SKM-1 (cell line): ENCODE measurements around the gene ZFYVE9.
"Not testable (repeated sequence)": the region's sequence is repeated elsewhere in the genome, so short reads cannot be mapped to it uniquely, and the experiment has no call there.

Experiments used
- DNase-seq: peaks from one replicate; lab custom pipeline; 2025; ENCODE audit not compliant: unreplicated experiment; lab: John Stamatoyannopoulos, UW

The ZFYVE9 gene

GRCh38 chr1:52150946-52151345 is 9.1 kb downstream of the ZFYVE9 start:
- DNase-seq, result no peak

DNA sequence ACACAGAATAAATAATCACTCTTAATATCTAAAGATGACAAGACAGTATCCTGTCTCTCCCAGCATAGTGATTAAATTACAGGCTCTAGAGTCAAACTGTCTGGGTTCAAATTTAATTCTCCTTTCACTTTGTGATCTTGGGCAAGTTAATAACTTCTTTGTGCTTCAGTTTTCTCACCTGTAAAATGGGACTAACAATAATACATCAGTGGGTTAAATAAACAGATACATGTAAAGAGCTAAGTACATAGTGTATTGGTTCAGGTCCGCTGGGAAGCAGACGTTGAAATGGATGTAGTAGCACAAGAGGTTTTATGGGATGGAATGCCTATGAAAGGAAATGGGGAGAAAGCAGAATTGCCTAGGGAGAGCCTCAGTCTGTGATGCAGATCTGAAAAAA is 10.7 kb downstream of the ZFYVE9 start:
- DNase-seq, result no peak

GRCh38 chr1:52153010-52153409 is 11.1 kb downstream of the ZFYVE9 start:
- DNase-seq, result no peak

DNA sequence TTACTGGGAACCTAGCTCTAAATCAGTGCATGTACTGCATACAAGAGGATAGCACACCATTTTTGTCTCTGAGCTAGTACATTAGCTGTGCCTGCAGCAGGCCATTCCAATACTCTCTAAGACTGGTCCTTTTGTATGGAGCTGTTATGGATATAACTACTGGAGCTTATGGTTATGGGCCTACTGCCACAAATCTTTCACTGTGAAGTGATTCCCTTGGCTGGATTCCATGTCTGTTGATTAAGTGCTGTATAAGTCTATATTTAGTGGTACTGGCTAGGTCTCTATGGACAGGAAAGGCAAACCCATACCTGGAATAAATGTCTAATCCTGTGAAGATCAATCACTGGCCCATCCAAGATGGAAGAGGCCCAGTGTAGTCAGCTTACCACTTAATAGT is 12.0 kb downstream of the ZFYVE9 start:
- no peak for DNase-seq

GRCh38 chr1:52156460-52156859 is 14.6 kb downstream of the ZFYVE9 start:
- no peak for DNase-seq

DNA sequence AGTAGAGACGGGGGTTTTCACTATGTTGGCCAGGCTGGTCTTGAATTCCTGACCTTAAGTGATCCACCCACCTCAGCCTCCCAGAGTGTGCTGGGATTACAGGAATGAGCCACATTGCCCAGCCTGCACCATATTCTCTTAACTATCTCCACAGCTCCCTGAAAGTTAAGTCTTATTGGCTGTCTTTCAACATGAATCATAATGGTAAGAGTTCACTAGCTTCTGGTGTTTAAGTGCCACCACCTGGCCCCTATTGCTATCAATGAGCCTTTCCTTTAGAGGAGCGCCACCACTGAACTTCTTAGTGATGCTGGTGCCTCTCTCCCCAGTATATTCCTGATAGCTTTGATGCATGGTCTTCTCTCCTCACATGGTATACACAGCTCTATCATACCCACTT is 15.7 kb downstream of the ZFYVE9 start:
- DNase-seq, result no peak

- DNase-seq, result no peak
Measured at GRCh38 chr1:52158218-52158617, 16.3 kb downstream of the ZFYVE9 start.

DNA sequence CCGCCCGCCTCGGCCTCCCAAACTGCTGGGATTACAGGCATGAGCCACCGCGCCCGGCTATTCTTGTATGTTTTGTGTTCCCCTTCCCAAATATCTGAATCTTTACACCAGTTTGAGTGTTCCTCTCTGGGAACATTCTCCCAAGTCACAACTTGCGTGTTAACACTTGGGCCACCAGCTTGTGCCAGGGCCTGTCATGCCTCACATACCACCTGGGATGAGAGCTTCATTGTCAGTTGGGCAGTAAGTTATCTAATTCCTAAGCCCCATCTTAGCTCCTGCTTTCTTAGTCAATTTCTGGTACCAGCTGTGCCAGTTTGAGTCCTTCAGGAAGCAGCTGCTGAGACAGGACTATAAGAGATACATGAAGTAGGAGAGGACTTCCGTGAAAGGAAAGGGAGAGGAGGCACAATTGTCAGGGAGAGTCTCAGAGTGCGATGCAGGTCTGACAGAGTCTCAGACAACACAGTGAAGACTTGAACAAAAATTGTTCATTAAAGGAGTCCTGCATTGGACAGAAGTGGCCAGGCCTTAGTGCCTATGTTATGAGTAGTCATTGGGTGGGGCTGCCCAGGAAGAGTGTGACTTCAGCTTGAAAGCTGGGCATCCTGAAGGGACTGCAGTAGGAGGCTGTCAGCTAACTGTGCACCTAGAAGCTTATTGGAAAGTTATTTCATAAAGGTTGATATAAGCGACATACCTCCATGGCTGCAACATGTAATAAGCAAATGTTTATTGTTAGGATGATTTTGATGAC is 17.3 kb downstream of the ZFYVE9 start:
- no peak for DNase-seq

DNA sequence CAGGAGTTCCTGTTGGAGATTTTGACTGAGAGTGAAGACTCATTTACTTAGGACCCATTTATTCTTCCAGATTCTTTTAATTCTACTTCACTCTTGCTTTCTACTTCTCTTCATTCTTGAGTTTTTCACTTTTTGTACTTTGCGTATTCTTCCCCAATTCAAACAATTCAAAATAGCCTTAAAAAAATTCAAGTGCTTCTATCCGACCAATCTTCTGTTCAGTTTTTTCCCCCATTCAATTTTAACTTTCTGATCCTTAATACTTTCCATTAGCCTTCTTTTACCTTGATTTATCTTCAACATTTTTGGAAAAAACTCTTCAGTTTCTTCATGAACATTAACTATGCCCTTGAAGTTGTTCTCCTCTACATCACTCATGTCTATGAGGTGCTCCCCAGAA is 21.1 kb downstream of the ZFYVE9 start:
- DNase-seq, result no peak

DNA sequence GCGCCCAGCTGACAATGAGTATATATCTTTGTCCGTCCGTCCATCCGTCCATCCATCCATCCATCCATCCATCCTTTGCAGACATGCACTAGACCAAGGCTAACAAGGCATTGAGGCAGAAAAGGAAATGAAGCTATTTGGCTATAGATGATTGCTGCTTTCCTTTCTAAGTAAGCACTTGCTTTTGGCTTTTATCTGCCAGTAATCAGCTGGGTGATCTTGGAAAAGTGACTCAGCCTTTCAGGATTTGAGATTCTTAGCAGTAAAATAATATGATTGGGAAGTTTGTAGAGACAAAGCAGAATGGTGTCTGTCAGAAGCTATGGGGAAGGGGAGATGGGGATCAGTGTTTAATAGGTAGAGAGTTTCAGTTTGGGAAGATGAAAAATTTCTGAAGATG is 22.7 kb downstream of the ZFYVE9 start:
- no peak for DNase-seq

- no peak for DNase-seq
Measured at GRCh38 chr1:52166996-52167753, 25.3 kb downstream of the ZFYVE9 start.

- no peak for DNase-seq
Measured at GRCh38 chr1:52168373-52169080, 26.6 kb downstream of the ZFYVE9 start.

GRCh38 chr1:52171149-52171548 is 29.3 kb downstream of the ZFYVE9 start:
- not testable (repeated sequence) for DNase-seq

- DNase-seq, result no peak
Measured at GRCh38 chr1:52179073-52179472, 37.2 kb downstream of the ZFYVE9 start.

- DNase-seq, result no peak
Measured at GRCh38 chr1:52180176-52180575, 38.3 kb downstream of the ZFYVE9 start.

- not testable (repeated sequence) for DNase-seq
Measured at GRCh38 chr1:52181759-52182158, 39.9 kb downstream of the ZFYVE9 start.

- DNase-seq, result not testable (repeated sequence)
Measured at GRCh38 chr1:52182328-52182727, 40.4 kb downstream of the ZFYVE9 start.

DNA sequence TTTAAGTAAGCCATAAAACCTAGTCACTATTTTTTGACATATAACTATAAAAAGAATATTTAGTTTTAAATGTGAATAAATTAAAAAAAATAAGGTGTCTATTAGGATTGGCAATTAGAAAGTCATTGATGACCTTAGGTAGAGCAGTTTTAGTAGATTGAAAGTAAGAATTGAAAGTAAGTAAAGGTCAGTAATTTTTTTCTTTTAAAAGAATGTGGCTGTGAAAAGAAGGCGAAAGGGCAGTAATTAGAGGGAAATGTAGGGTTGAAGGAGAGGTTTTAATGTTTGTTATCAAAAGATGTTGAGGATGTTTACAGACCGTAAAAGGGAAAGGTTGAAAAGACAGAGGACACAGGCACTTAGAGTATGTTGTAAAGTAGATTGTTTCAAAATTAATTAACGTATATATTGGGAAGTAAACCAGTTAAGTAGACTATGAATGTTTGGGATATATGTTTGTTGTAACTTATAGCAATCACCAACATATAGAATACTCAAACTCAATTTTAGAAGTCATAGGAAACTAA is 41.0 kb downstream of the ZFYVE9 start:
- no peak for DNase-seq

GRCh38 chr1:52186449-52186848 is 44.6 kb downstream of the ZFYVE9 start:
- no peak for DNase-seq

DNA sequence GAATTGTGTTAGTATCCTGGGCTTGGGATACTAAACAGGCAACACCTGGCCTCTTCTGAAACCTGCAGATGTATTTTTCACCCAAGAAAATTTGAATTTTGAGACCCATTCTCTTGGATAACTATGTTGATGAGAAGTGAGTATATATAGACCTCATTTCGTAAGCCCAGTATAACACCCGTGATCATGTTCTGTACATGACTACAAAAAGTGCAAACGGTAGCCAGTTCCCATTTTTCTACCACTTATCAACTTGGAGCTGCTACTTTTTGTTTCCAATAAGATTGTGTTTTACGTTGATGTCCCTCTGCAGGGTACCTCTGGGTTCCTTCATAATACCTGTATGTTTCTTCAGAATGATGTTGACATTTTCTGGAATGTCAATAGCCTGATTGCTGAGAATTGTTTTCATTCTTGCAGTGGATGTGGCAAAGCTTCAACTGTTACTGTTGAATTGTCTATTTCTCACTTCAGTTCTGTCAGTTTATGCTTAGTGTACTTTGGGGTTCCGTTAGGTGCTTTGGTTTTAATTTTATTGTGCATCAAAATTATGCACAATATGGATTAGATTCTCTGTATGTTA is 48.1 kb downstream of the ZFYVE9 start:
- no peak for DNase-seq
